HepG2 (cell line): ENCODE measurements around the gene TOR4A.

Source experiments
- ARHGAP35 ChIP-seq: sonication (generic); formaldehyde crosslinking; IDR thresholded peaks from 2 replicates; pipeline ENCODE4 v1.9.0; 2022; ENCODE audit warnings: mild to moderate bottlenecking, inconsistent platforms, moderate library complexity, missing genetic modification reagents, borderline replicate concordance
- ATF3 ChIP-seq: sonication (generic); formaldehyde crosslinking; IDR thresholded peaks from 2 replicates; pipeline ENCODE4 v1.4.0; 2020; ENCODE audit warnings: missing genetic modification reagents
- ATF7 ChIP-seq, 2 experiments: fragments of 450-650 bp in 1 of 2; sonication (generic) in 1 of 2; formaldehyde crosslinking in 1 of 2; IDR thresholded peaks; 2 replicates each; pipeline versions ENCODE4 v1.4.0 to v1.6.1; 2016 to 2020; ENCODE audit warnings: antibody characterized with exemption in 1 of 2, mild to moderate bottlenecking in 1 of 2, missing genetic modification reagents in 1 of 2
- MEF2D ChIP-seq: sonication (generic); formaldehyde crosslinking; IDR thresholded peaks from 2 replicates; pipeline ENCODE4 v1.5.1; 2020; ENCODE audit warnings: mild to moderate bottlenecking, missing genetic modification reagents
- ZBTB10 ChIP-seq: sonication (generic); formaldehyde crosslinking; IDR thresholded peaks from 2 replicates; pipeline ENCODE4 v1.4.0; 2020; ENCODE audit warnings: missing genetic modification reagents, borderline replicate concordance
- ZKSCAN8 ChIP-seq: IDR thresholded peaks from 2 replicates; pipeline ENCODE4 v1.6.1; 2016; ENCODE audit warnings: borderline replicate concordance, missing genetic modification reagents, missing compliant biosample characterization
- ZNF253 ChIP-seq: sonication (generic); formaldehyde crosslinking; IDR thresholded peaks from 2 replicates; pipeline ENCODE4 v1.8.0; 2022; ENCODE audit warnings: mild to moderate bottlenecking, missing genetic modification reagents, borderline replicate concordance
- ZNF3 ChIP-seq: IDR thresholded peaks from 2 replicates; pipeline ENCODE4 v1.7.0; 2017; ENCODE audit warnings: inconsistent platforms

GRCh38 chr9:137308057-137308619 lies 30.6 kb downstream of the TOR4A start:
- TF ChIP-seq ZNF253 (CRISPR knock-in tag), result no peak
- no peak for TF ChIP-seq ATF7 (IDR thresholded peaks at IDR 0.05)
- TF ChIP-seq ATF7 (CRISPR knock-in tag; IDR thresholded peaks at IDR 0.05), result no peak
- TF ChIP-seq MEF2D (CRISPR knock-in tag), result no peak
- TF ChIP-seq ZNF3 (CRISPR knock-in tag), result no peak
- no peak for TF ChIP-seq ATF3 (CRISPR knock-in tag)
- no peak for TF ChIP-seq ZKSCAN8 (CRISPR knock-in tag)
- no peak for TF ChIP-seq ZBTB10 (CRISPR knock-in tag)
- no peak for TF ChIP-seq ARHGAP35 (CRISPR knock-in tag)
